Astrocyte (in vitro differentiated cells and primary cell): ENCODE data around the gene MMEL1. TPM values are rescaled to one million over a fixed set of nuclear protein-coding genes. Genes with fewer than 3 reads are reported as not detected.

Experiments
- DNase-seq: peaks from one replicate; pipeline ENCODE4 v3.0.0-alpha.2; 2010; ENCODE audit warnings: low read depth
- FAIRE-seq: peaks from 2 replicates; lab custom pipeline; 2011; peaks lifted over from hg19 to GRCh38; lab: Jason Lieb, UNC
- H2AFZ ChIP-seq: 2 replicates; pipeline ENCODE4 v1.6.0; 2012; ENCODE audit warnings: low read depth, low read length, inconsistent platforms
- H3K27ac ChIP-seq: 2 replicates; pipeline ENCODE4 v1.5.1; 2011; ENCODE audit warnings: low read depth, low read length, inconsistent platforms
- H3K27me3 ChIP-seq: 2 replicates; pipeline ENCODE4 v1.6.0; 2011; ENCODE audit warnings: low read length, inconsistent platforms; ENCODE audit not compliant: insufficient read depth
- H3K36me3 ChIP-seq: 2 replicates; pipeline ENCODE4 v1.5.1; 2011; ENCODE audit warnings: low read length, inconsistent platforms; ENCODE audit not compliant: insufficient read depth
- H3K4me1 ChIP-seq: 2 replicates; pipeline ENCODE4 v1.5.1; 2011; ENCODE audit warnings: low read length, inconsistent platforms; ENCODE audit not compliant: insufficient read depth
- H3K4me2 ChIP-seq: 2 replicates; pipeline ENCODE4 v1.6.0; 2012; ENCODE audit warnings: low read length, inconsistent platforms
- H3K4me3 ChIP-seq: 2 replicates; pipeline ENCODE4 v1.5.1; 2011; ENCODE audit warnings: low read depth, mild to moderate bottlenecking, low read length, inconsistent platforms; ENCODE audit not compliant: insufficient read depth
- H3K79me2 ChIP-seq: 2 replicates; pipeline ENCODE4 v1.6.0; 2012; ENCODE audit warnings: mild to moderate bottlenecking, low read length, inconsistent platforms; ENCODE audit not compliant: insufficient read depth
- H3K9ac ChIP-seq: 2 replicates; pipeline ENCODE4 v1.6.0; 2012; ENCODE audit warnings: mild to moderate bottlenecking, low read length, inconsistent platforms
- H3K9me3 ChIP-seq: 2 replicates; pipeline ENCODE4 v1.5.1; 2012; ENCODE audit warnings: low read depth, mild to moderate bottlenecking, low read length, inconsistent platforms; ENCODE audit not compliant: insufficient read depth
- H4K20me1 ChIP-seq: 2 replicates; pipeline ENCODE4 v1.6.0; 2012; ENCODE audit warnings: low read length, inconsistent platforms; ENCODE audit not compliant: insufficient read depth
- H3K27ac Mint-ChIP-seq: one replicate; pipeline ENCODE4 v1.8.0; 2021; ENCODE audit warnings: mild to moderate bottlenecking, mixed read lengths; ENCODE audit not compliant: unreplicated experiment
- H3K27me3 Mint-ChIP-seq: one replicate; pipeline ENCODE4 v1.8.0; 2021; ENCODE audit warnings: low read depth, mixed read lengths; ENCODE audit not compliant: unreplicated experiment
- H3K36me3 Mint-ChIP-seq: one replicate; pipeline ENCODE4 v1.8.0; 2021; ENCODE audit warnings: low read depth, mixed read lengths; ENCODE audit not compliant: unreplicated experiment
- H3K4me1 Mint-ChIP-seq: one replicate; pipeline ENCODE4 v1.8.0; 2021; ENCODE audit warnings: low read depth, mixed read lengths; ENCODE audit not compliant: unreplicated experiment
- H3K4me3 Mint-ChIP-seq: one replicate; pipeline ENCODE4 v1.8.0; 2021; ENCODE audit warnings: mild to moderate bottlenecking, moderate library complexity, mixed read lengths; ENCODE audit not compliant: unreplicated experiment
- H3K9me3 Mint-ChIP-seq: one replicate; pipeline ENCODE4 v1.8.0; 2021; ENCODE audit warnings: mild to moderate bottlenecking, mixed read lengths; ENCODE audit not compliant: unreplicated experiment
- CTCF ChIP-seq: IDR thresholded peaks from 2 replicates; pipeline ENCODE4 v1.5.1; 2011; ENCODE audit warnings: low read depth, mild to moderate bottlenecking, inconsistent platforms, low read length, moderate library complexity; ENCODE audit not compliant: insufficient read depth
- EZH2 ChIP-seq: IDR thresholded peaks from 2 replicates; pipeline ENCODE4 v1.6.1; 2012; ENCODE audit warnings: mild to moderate bottlenecking, low read length, inconsistent platforms; ENCODE audit not compliant: insufficient read depth
- total RNA-seq: library from RNA; stranded (reverse); gene quantifications from 2 replicates; pipeline ENCODE4 v1.2.1, GENCODE V29; 2021

Gene MMEL1
- total RNA-seq, 1 donor from 2014 or later, result not detected

DNA sequence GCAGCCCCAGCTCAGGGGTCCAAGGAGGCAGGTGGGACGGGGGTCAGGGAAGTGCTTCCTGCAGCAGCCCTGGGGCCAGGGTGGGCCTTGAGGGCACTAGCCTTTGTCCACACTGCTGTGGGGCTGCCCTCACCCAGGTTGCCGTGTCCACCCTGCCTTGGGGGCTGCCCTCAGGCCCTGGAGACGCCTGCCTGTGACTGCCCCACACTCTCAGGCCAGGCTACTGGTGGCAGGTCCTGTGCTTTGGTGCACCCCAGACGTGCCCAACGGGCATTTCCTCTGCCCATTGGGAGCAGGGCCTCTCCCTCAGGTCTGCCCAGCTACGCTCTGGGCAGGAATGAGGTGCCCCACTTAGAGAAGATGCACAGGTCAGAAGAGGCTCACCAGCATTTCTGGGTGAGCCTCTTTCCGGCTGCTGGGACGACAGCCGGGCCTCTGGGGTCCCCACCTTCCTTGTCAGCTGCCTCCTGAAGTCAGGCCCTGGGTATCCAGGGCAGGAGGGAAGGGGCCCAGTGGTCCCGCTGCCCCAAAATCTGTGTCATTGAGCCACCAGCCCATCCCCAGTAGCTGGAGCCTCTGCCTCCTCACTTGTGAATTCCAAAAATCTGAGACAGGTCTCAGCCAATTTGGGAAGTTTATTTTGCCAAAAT lies 2.7 kb upstream of the MMEL1 start:
- no peaks in the 10 kb centered on the region for H3K36me3 Mint-ChIP-seq
- H3K4me1 ChIP-seq, result no peaks in the 10 kb centered on the region
- DNase-seq, result no peak
- H3K79me2 ChIP-seq, result no peaks in the 10 kb centered on the region
- H3K9me3 ChIP-seq, result peaks cover 10% of the 10 kb centered on the region
- H3K9ac ChIP-seq, result no peak overlapping the region
- H3K4me3 ChIP-seq, result no peak overlapping the region
- H3K9me3 Mint-ChIP-seq, result peaks cover 4% of the 10 kb centered on the region
- no peak overlapping the region for H3K27ac ChIP-seq
- no peaks in the 10 kb centered on the region for H3K27me3 ChIP-seq
- H3K36me3 ChIP-seq, result no peaks in the 10 kb centered on the region
- no peaks in the 10 kb centered on the region for H3K4me1 Mint-ChIP-seq
- TF ChIP-seq EZH2 (no peak), CTCF (no peak)
- peaks cover 39% of the 10 kb centered on the region for H3K27me3 Mint-ChIP-seq
- no peak overlapping the region for H3K4me3 Mint-ChIP-seq
- H4K20me1 ChIP-seq, result no peaks in the 10 kb centered on the region
- H3K4me2 ChIP-seq, result no peak overlapping the region
- no peak overlapping the region for H3K27ac Mint-ChIP-seq
- no peak overlapping the region for H2AFZ ChIP-seq
- no peak for FAIRE-seq

DNA sequence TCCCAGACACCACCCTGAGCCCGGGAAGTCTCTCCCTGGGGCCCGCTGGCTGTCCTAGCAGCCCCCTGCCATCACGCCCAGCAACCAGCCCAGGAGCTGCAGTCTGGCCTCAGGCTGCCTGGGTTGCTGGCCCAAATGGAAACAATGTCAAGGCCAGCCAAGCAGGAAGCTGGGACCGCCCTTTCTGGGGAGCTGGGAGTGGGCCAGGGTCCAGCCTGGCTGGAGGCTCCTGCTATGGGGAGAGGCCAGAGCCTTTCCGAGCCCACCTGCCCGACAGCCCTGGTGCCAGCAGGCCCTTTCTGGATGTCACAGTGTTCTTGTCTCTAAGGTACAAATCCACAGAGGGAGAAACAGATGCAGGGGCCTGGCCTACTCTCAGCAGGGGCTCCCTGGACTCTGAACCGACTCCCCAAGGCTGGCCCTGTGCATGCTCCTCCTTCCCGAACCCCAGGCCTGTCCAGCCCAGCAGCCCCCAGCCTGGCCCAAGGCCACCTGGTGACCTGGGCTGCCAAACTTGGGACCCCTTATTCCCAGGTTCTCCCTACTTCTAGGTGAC lies 1.2 kb upstream of the MMEL1 start:
- DNase-seq (no peak), FAIRE-seq (no peak)

More for the DNA sequence above, 1.2 kb upstream of the MMEL1 start:
- Histone ChIP-seq H3K4me1 (no peaks in the 10 kb centered on the region), H3K4me3 (no peak overlapping the region), H3K9ac (no peak overlapping the region), H3K36me3 (no peaks in the 10 kb centered on the region), H3K9me3 (peaks cover 14% of the 10 kb centered on the region), H3K4me2 (no peak overlapping the region), H3K27me3 (no peaks in the 10 kb centered on the region), H4K20me1 (no peaks in the 10 kb centered on the region), H3K27ac (no peak overlapping the region), H2AFZ (no peak overlapping the region), H3K79me2 (no peaks in the 10 kb centered on the region)
- H3K4me1 Mint-ChIP-seq, result no peaks in the 10 kb centered on the region
- H3K4me3 Mint-ChIP-seq, result no peak overlapping the region
- TF ChIP-seq CTCF, result no peak
- no peak for TF ChIP-seq EZH2
- peaks cover 50% of the 10 kb centered on the region for H3K27me3 Mint-ChIP-seq
- no peaks in the 10 kb centered on the region for H3K36me3 Mint-ChIP-seq
- H3K9me3 Mint-ChIP-seq, result peaks cover 4% of the 10 kb centered on the region
- H3K27ac Mint-ChIP-seq, result no peak overlapping the region
